ENCODE measurements around the gene RELT.
A peak's percentile ranks its signal among the peaks of the same experiment; 100 is the strongest.

RELT gene

GRCh38 chr11:73376160-73376802 is at the start of gene RELT:
Gene RELT (plus strand): TSS chr11:73376399. CDS start chr11:73389137, 12,738 bp downstream.
- H3K4me3 ChIP-seq (ENCODE audit: low read length), result peak within 1 kb of the TSS; percentile 70
- TF ChIP-seq ZNF274 (IDR thresholded peaks at IDR 0.05; ENCODE audit: low read depth, low read length), result no peak

- TF ChIP-seq ZNF274 (IDR thresholded peaks at IDR 0.05; ENCODE audit: low read depth, low read length), result no peak
- no peak overlapping the region for H3K4me3 ChIP-seq (ENCODE audit: low read length)
Observed at GRCh38 chr11:73326929-73327811, 49.0 kb upstream of the RELT start.

- no peak overlapping the region for H3K4me3 ChIP-seq (ENCODE audit: low read length)
- TF ChIP-seq ZNF274 (IDR thresholded peaks at IDR 0.05; ENCODE audit: low read depth, low read length), result no peak
Observed at GRCh38 chr11:73327812-73328364, 48.3 kb upstream of the RELT start.

- TF ChIP-seq ZNF274 (IDR thresholded peaks at IDR 0.05; ENCODE audit: low read depth, low read length), result no peak
- H3K4me3 ChIP-seq (ENCODE audit: low read length), result no peak overlapping the region
Observed at GRCh38 chr11:73330569-73331093, 45.6 kb upstream of the RELT start.

- TF ChIP-seq ZNF274 (IDR thresholded peaks at IDR 0.05; ENCODE audit: low read depth, low read length), result no peak
- no peak overlapping the region for H3K4me3 ChIP-seq (ENCODE audit: low read length)
Observed at GRCh38 chr11:73331138-73331916, 44.9 kb upstream of the RELT start.

GRCh38 chr11:73333173-73333572 is 43.0 kb upstream of the RELT start:
- no peak for TF ChIP-seq ZNF274 (IDR thresholded peaks at IDR 0.05; ENCODE audit: low read depth, low read length)

GRCh38 chr11:73333640-73334383 is 42.4 kb upstream of the RELT start:
- TF ChIP-seq ZNF274 (IDR thresholded peaks at IDR 0.05; ENCODE audit: low read depth, low read length), result no peak

More at GRCh38 chr11:73333173-73333572, 43.0 kb upstream of the RELT start:
- H3K4me3 ChIP-seq (ENCODE audit: low read length), result no peak overlapping the region

GRCh38 chr11:73334384-73335203 is 41.6 kb upstream of the RELT start:
- TF ChIP-seq ZNF274 (IDR thresholded peaks at IDR 0.05; ENCODE audit: low read depth, low read length), result no peak
- no peak overlapping the region for H3K4me3 ChIP-seq (ENCODE audit: low read length)

More at GRCh38 chr11:73333640-73334383, 42.4 kb upstream of the RELT start:
- no peak overlapping the region for H3K4me3 ChIP-seq (ENCODE audit: low read length)

- H3K4me3 ChIP-seq (ENCODE audit: low read length), result no peak overlapping the region
- no peak for TF ChIP-seq ZNF274 (IDR thresholded peaks at IDR 0.05; ENCODE audit: low read depth, low read length)
Observed at GRCh38 chr11:73335204-73335923, 40.8 kb upstream of the RELT start.

- TF ChIP-seq ZNF274 (IDR thresholded peaks at IDR 0.05; ENCODE audit: low read depth, low read length), result no peak
- no peak overlapping the region for H3K4me3 ChIP-seq (ENCODE audit: low read length)
Observed at GRCh38 chr11:73337846-73338245, 38.4 kb upstream of the RELT start.

- no peak for TF ChIP-seq ZNF274 (IDR thresholded peaks at IDR 0.05; ENCODE audit: low read depth, low read length)
Observed at GRCh38 chr11:73338279-73338678, 37.9 kb upstream of the RELT start.

GRCh38 chr11:73340164-73340563 is 36.0 kb upstream of the RELT start:
- no peak for TF ChIP-seq ZNF274 (IDR thresholded peaks at IDR 0.05; ENCODE audit: low read depth, low read length)
- no peak overlapping the region for H3K4me3 ChIP-seq (ENCODE audit: low read length)

More at GRCh38 chr11:73338279-73338678, 37.9 kb upstream of the RELT start:
- H3K4me3 ChIP-seq (ENCODE audit: low read length), result no peak overlapping the region

Measured in GM08714 (cell line).